ENCODE results near the gene MNX1. TPM values are rescaled to one million over a fixed set of nuclear protein-coding genes. Genes with fewer than 3 reads are reported as not detected.

MNX1 gene
- total RNA-seq, 4 donors from 2014 or later = not detected

DNA sequence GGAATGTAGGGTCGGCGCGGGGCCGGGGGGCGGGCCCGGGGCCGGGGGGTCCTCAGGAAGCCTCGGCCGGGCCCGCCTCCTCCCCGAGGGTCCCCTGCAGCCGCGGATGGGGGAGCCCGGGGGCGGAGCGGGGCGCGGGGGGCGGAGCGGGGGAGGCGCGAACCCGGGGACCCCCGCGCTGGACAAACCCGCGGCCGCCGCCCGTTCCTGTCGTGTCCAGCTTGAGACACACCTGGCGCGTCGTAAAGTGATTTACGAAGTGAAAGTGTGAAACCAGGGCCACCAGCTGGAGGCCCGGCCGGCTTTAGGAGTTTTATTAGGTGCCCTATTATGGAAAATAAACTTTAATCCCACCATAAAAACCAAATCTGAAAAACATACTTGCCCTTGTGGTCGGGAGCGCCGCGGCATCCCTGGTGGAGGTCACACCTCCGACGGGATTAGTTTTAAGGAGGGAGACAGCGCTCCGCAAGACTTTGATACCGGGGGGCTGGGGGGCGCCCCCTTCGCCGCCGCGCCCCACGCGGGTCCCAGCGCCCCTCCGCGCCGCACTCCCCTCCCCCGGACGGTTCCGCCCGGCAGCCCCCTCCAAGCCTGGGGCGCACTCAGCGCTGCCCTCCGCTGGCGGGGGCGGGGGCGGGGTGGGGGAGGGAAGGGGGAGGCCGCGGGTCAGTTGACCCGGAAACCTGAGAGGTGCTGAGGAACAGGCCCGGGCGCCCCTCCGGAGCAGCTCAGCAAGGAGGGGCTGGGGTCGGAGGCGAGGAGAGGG, 10.3 kb downstream of the MNX1 start:
- Histone ChIP-seq H3K9me3 (peaks cover 0 to 7% (median 3%) of the 10 kb centered on the region in 4 donors), H3K4me1 (peaks cover 35 to 60% (median 53%) of the 10 kb centered on the region in 4 donors), H3K27me3 (peaks cover 15 to 100% (median 62%) of the 10 kb centered on the region in 4 donors), H3K36me3 (no peaks in the 10 kb centered on the region), H3K27ac (replicated peaks in 1 of 4) (no peak overlapping the region), H3K4me3 (peak overlapping the region; percentile 48 to 62 (median 53))
- no peak for DNase-seq (ENCODE audit: extremely low spot score)
- 1% methylated on average over 29 of the region's 75 CpGs for WGBS
- TF ChIP-seq EP300 (IDR thresholded peaks at IDR 0.05) (no peak), POLR2AphosphoS5 (IDR thresholded peaks at IDR 0.05) (no peak), POLR2A (IDR thresholded peaks at IDR 0.05; ENCODE audit: low read depth) (no peak)
- TF ChIP-seq, protein P1, sequence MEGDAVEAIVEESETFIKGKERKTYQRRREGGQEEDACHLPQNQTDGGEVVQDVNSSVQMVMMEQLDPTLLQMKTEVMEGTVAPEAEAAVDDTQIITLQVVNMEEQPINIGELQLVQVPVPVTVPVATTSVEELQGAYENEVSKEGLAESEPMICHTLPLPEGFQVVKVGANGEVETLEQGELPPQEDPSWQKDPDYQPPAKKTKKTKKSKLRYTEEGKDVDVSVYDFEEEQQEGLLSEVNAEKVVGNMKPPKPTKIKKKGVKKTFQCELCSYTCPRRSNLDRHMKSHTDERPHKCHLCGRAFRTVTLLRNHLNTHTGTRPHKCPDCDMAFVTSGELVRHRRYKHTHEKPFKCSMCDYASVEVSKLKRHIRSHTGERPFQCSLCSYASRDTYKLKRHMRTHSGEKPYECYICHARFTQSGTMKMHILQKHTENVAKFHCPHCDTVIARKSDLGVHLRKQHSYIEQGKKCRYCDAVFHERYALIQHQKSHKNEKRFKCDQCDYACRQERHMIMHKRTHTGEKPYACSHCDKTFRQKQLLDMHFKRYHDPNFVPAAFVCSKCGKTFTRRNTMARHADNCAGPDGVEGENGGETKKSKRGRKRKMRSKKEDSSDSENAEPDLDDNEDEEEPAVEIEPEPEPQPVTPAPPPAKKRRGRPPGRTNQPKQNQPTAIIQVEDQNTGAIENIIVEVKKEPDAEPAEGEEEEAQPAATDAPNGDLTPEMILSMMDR (IDR thresholded peaks at IDR 0.05) = no peak
- intact Hi-C loops (cut with DNase I) = no loop called here

DNA sequence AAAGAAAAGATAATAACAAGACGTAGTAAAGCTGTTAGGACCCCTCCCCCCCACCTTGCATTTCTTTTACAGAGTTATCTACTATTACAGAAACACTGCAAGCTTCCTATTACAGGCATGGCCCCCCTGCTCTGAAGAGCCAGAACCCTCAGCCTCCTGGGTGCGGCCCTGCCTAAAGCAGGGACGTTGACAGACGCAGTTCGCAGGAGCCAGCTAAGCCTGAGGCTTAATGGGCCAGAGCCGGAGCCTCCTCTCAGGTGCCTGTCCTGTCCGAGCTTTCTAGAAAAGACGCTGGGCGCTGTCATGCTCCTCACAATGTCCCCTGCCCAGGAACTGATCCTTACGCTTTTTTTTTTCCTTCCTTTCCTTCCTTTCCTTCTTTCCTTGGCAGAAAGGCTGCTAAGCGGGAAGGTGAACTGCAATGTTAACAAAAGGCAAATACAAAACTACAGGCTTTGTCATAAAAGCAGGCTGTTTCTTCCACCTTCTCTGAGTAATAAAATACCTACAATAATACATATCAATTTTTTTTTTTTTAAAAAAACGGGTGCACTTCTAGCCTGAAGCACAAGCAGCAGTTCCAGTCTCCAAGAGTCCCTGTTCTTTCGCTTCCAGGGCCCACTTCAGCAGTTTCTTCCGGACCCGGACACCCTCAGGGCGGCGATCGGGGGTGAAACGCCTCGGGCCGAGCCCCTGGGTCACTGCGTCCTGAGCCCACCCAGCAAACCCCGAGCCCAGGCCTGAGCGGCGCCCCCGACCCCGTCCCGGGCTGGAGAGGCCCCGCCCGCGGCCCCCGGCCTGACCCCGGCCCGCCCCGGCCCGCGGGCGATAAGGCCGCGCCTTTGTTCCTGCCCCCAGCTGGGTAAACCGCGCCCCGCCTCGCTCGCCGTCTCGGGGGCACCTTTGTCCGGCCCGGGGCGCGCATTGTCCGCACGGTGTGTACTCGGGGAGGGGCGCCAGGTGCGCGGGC, 11.2 kb downstream of the MNX1 start:
- intact Hi-C loops (cut with DNase I) = no loop called here
- TF ChIP-seq POLR2AphosphoS5 (IDR thresholded peaks at IDR 0.05) (no peak), EP300 (IDR thresholded peaks at IDR 0.05) (no peak), POLR2A (IDR thresholded peaks at IDR 0.05; ENCODE audit: low read depth) (no peak)
- TF ChIP-seq, protein P1 (IDR thresholded peaks at IDR 0.05) = no peak
- Histone ChIP-seq H3K27ac (replicated peaks in 1 of 4) (no peak overlapping the region), H3K36me3 (no peaks in the 10 kb centered on the region), H3K27me3 (peaks cover 15 to 98% (median 55%) of the 10 kb centered on the region in 4 donors), H3K9me3 (peaks cover 0 to 7% (median 3%) of the 10 kb centered on the region in 4 donors), H3K4me3 (peak overlapping the region; percentile 48 to 62 (median 53)), H3K4me1 (peaks cover 30 to 51% (median 44%) of the 10 kb centered on the region in 4 donors)
- WGBS = 34% methylated on average over 22 of the region's 57 CpGs
- no peak for DNase-seq (ENCODE audit: extremely low spot score)

DNA sequence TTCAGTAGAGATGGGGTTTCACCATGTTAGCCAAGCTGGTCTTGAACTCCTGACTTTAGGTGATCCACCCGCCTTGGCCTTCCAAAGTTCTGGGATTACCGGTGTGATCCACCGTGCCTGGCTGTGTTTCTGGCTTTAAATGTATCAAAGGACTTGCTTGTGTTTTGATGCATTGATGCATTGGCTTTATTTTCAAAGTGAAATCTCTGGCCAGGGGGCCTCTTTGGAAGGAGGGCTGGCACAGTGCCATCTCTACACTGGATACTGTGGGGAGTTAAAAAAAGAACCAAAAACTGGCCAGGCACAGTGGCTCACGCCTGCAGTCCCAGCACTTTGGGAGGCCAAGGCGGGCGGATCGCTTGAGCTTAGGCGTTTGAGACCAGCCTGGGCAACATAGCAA, 16.0 kb downstream of the MNX1 start:
- no peak for DNase-seq (ENCODE audit: extremely low spot score)
- H3K27ac ChIP-seq (replicated peaks in 1 of 4) = no peak overlapping the region
- H3K4me1 ChIP-seq = peaks cover 2 to 5% (median 4%) of the 10 kb centered on the region in 4 donors
- no peaks in the 10 kb centered on the region for H3K36me3 ChIP-seq
- intact Hi-C loops (cut with DNase I) = no loop called here
- TF ChIP-seq POLR2AphosphoS5 (IDR thresholded peaks at IDR 0.05) = no peak
- no peak for TF ChIP-seq POLR2A (IDR thresholded peaks at IDR 0.05; ENCODE audit: low read depth)
- TF ChIP-seq, protein P1 (IDR thresholded peaks at IDR 0.05) = no peak
- no peak for TF ChIP-seq EP300 (IDR thresholded peaks at IDR 0.05)
- 86% methylated on average over 8 of the region's 8 CpGs for WGBS
- H3K9me3 ChIP-seq = peaks cover 0 to 7% (median 3%) of the 10 kb centered on the region in 4 donors
- peaks cover 0 to 98% (median 12%) of the 10 kb centered on the region in 4 donors for H3K27me3 ChIP-seq
- H3K4me3 ChIP-seq = no peak overlapping the region

DNA sequence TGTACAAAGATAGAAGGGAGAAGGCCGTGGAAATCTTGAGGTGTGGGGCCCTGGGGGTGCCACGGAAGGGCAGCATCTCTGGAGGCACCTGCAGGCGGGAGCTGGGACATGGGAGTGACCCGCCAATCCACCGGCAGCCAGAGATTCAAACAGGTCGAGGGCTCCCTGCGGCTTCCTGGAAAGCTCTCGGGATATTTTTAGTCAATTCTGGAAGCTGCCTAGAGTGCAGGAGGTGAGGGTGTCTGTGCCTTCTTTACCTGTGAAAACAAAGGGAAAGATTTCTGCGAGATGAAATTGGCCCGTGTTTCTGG, 16.6 kb downstream of the MNX1 start:
- Histone ChIP-seq H3K4me3 (no peak overlapping the region), H3K9me3 (peaks cover 0 to 7% (median 3%) of the 10 kb centered on the region in 4 donors), H3K27me3 (peaks cover 0 to 96% (median 7%) of the 10 kb centered on the region in 4 donors), H3K4me1 (no peaks in the 10 kb centered on the region), H3K27ac (replicated peaks in 1 of 4) (no peak overlapping the region), H3K36me3 (no peaks in the 10 kb centered on the region)
- 67% methylated on average over 10 of the region's 10 CpGs for WGBS
- TF ChIP-seq EP300 (IDR thresholded peaks at IDR 0.05) = no peak
- no peak for TF ChIP-seq POLR2AphosphoS5 (IDR thresholded peaks at IDR 0.05)
- no peak for TF ChIP-seq POLR2A (IDR thresholded peaks at IDR 0.05; ENCODE audit: low read depth)
- TF ChIP-seq, protein P1 (IDR thresholded peaks at IDR 0.05) = no peak
- DNase-seq (ENCODE audit: extremely low spot score) = no peak
- intact Hi-C loops (cut with DNase I) = no loop called here
